ENCODE measurements around the gene SRL. TPM values are rescaled to one million over a fixed set of nuclear protein-coding genes. Genes with fewer than 3 reads are reported as not detected.

SRL gene
- total and polyA plus RNA-seq, 4 donors = 0.14 to 0.22 (median 0.17) TPM

- TF ChIP-seq CTCF (IDR thresholded peaks at IDR 0.05; ENCODE audit: low read depth, low read length, missing input control) = no peak
Observed at GRCh38 chr16:4245077-4245791, 3.4 kb upstream of the SRL start (continued).

- H3K4me1 ChIP-seq (ENCODE audit: control insufficient read depth in 4 of 4, insufficient read depth in 4 of 4, low read length in 3 of 4) = no peaks in the 10 kb centered on the region
- no peak overlapping the region for H3K9ac ChIP-seq (ENCODE audit: low read depth in 1 of 2, low read length in 2 of 2)
- H3K27me3 ChIP-seq (ENCODE audit: control insufficient read depth in 4 of 4, insufficient read depth in 4 of 4, low read length in 3 of 4) = no peaks in the 10 kb centered on the region
- TF ChIP-seq ATF3 (IDR thresholded peaks at IDR 0.05) (no peak), ZBTB33 (IDR thresholded peaks at IDR 0.05) (no peak), JUND (IDR thresholded peaks at IDR 0.05) (no peak), YY1 (IDR thresholded peaks at IDR 0.05) (no peak), SP1 (IDR thresholded peaks at IDR 0.05) (no peak), NR2F2 (IDR thresholded peaks at IDR 0.05) (no peak), EGR1 (IDR thresholded peaks at IDR 0.05; ENCODE audit: low read depth in 2 of 2) (no peak), TAF1 (conservative IDR thresholded peaks at IDR 0.05) (no peak), CTCF (IDR thresholded peaks at IDR 0.05; ENCODE audit: low read depth, low read length, missing input control) (no peak), HNF4G (IDR thresholded peaks at IDR 0.05) (no peak), FOXA2 (IDR thresholded peaks at IDR 0.05) (no peak), GABPA (IDR thresholded peaks at IDR 0.05 in 1 of 2, conservative IDR thresholded peaks at IDR 0.05 in 1 of 2) (no peak), RXRA (IDR thresholded peaks at IDR 0.05) (no peak), REST (IDR thresholded peaks at IDR 0.05) (no peak), HNF4A (conservative IDR thresholded peaks at IDR 0.05) (no peak), RAD21 (IDR thresholded peaks at IDR 0.05) (no peak), FOXA1 (IDR thresholded peaks at IDR 0.05) (no peak), MAX (IDR thresholded peaks at IDR 0.05) (no peak)
- H3K9me3 ChIP-seq (ENCODE audit: control insufficient read depth in 4 of 4, low read length in 3 of 4) = no peaks in the 10 kb centered on the region
- no peaks in the 10 kb centered on the region for H3K36me3 ChIP-seq (ENCODE audit: control insufficient read depth in 4 of 4, insufficient read depth in 3 of 4, low read depth in 1 of 4, low read length in 3 of 4)
- H3K4me3 ChIP-seq (ENCODE audit: low read depth in 1 of 3, low read length in 3 of 3) = no peak overlapping the region
- DNase-seq (ENCODE audit: low spot score) = no peak
- H3K27ac ChIP-seq (ENCODE audit: low read depth in 1 of 2, low read length in 2 of 2) = no peak overlapping the region
- 71% methylated on average over 10 of the region's 10 CpGs for WGBS
Observed at GRCh38 chr16:4244254-4245076, 2.6 kb upstream of the SRL start.

All from liver (tissue), 9 donors.